NCI-H146 treated with DMSO at 0.1 percent for 48 hours (cell line): ENCODE results near the gene CTSH.
"Not testable (repeated sequence)": the region's sequence is repeated elsewhere in the genome, so short reads cannot be mapped to it uniquely, and the experiment has no call there.

Source experiments
- DNase-seq: peaks from one replicate; lab custom pipeline; 2025; ENCODE audit not compliant: unreplicated experiment; lab: John Stamatoyannopoulos, UW

CTSH gene

DNA sequence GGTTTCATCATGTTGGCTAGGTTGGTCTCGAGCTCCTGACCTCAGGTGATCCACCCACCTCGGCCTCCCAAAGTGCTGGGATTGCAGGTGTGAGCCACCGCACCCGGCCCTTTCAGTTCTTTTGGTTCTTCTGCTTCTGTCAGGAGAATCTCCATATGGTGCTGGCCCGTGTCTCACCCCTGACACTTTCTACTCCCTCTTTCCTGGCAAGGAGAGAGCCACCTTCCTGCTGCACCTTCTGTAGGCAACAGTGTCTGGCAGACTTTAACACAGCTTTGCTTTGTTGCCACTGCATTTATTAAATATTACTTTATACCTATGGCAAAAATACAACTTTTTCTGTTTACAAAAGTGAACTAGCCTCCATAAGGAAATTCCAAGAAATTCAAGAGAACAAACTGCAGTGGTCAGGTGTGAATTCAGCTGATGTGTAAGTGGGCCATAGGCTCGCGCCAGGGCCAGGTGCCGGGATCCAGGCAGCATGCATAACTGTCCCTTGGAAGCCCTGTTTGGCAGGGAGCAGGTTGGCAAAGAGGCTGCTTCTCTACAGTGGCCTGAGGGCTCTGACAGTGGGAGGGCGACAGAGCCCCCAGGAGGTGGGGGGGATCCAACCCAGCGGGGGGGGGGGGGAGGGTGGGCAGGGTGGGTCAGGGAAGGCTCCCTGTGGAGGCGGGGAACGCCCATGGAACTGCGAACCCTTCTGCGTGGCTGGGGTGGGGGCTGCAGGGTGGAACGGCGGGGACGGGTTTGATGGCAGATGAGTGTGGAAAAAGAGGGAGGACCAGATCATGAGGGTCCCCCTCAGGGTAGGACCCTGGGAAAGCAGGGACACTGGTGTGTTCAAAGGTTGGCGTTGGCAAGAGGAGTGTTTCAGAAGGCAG lies 21.1 kb downstream of the CTSH start:
- no peak for DNase-seq

DNA sequence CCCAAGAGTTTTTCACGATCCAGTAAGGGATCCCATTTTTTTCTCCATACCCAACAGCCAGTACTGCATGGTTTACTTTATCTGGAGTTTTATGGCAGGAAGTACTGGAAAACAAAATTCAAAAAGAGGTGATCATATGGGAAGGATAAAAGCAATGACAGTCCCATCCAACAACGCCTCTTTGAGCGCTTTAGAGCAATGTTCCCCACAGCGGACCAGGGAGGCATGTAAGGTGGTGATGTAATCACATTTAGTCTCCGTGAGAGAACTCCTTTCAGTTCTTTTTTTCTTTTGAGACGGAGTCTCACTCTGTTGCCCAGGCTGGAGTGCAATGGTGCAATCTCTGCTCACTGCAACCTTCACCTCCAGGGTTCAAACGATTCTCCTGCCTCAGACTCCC lies 21.8 kb downstream of the CTSH start:
- DNase-seq = no peak

DNA sequence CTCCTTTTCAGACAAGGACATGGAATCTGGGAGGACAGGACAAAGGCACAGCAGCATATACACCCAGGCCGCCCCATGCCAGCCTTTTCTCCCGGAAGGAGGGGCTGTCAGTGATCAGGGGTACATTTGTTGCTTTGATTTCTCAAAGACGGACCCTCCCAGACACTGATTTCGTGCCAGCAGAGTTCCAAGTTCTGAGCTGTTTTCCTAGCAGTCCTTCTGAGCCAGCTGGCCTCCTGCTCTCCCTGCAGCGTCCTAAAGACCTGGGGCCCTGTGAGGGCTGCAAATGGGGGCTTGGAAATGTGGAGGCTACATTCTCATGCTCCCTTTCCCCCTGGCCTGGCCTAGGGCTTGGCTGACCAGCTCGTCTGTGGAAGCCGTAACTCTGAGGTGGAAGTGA lies 22.3 kb downstream of the CTSH start:
- no peak for DNase-seq

DNA sequence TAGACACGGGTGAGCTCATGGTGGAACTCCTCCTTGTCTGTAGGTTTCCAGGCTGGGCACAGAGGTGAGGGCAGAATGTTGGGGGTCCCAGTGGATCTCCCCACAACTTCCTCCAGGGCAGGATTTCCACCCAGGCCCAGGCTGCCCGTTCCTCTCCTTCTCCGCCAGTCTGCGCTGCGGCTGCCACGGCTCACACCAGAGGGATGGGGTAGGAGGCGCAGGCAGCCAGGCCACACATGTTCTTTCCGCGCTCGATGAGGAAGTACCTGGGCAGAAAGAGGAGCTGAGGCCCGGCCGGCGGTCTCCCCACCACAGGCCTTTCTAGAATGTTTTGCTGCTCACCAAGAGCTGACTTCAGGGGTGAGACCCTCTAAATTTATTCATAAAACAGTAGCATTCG lies 22.9 kb downstream of the CTSH start:
- DNase-seq = no peak

DNA sequence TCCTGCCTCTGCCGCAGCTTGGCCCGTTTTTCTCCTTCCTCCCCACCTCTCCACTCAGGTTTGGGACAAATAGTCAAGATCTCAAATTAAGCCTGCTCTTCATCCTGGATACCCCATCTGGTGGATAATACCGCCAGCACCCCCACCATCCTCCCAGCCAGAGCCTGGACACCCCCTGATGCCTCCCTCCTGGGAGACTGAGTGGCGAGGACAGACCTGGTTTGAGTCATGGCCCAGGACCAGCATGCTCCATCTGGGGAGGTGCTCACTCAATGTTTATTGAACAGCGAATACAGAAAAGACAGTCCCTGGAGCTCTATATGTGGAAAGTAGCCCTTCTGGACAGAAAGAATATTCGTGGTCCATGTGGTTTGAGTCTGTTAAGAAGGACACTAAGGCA lies 23.3 kb downstream of the CTSH start:
- no peak for DNase-seq

DNA sequence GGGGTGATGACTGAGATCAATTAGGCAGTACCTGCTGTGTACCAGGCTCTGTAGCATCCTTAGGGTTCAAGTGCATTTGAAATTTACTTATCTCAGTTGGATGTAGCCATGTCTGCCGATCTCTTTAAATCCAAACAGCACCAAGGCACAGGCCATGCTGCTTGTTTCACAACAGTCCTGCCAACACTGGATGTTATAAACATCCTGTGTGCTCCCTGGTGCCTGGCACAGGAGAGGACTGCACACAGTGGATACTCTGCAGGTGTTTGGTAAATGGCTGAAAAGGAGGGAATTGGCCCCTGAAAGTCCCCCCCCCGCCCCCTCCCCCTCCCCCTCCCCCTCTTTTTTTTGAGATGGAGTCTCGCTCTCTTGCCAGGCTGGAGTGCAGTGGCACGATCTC lies 27.0 kb downstream of the CTSH start:
- DNase-seq = no peak

DNA sequence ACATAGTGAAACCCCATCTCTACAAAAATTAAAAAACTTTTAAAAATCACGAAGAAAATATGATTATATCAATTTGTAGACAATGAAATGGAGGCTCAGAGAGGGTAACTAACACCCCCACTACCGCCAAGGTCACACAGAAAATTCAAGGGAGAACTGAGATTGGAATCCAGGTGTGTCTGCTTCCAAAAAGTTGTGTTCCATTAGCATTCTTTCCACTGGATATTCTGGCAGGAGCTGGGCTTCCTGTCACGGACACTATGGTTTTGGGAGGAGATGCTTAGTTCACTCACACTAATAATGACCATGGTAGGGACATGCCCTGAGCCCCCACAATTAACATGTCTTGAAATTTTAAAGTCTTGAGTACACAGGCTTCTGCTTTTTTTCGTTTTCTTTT lies 28.8 kb downstream of the CTSH start:
- DNase-seq = no peak

DNA sequence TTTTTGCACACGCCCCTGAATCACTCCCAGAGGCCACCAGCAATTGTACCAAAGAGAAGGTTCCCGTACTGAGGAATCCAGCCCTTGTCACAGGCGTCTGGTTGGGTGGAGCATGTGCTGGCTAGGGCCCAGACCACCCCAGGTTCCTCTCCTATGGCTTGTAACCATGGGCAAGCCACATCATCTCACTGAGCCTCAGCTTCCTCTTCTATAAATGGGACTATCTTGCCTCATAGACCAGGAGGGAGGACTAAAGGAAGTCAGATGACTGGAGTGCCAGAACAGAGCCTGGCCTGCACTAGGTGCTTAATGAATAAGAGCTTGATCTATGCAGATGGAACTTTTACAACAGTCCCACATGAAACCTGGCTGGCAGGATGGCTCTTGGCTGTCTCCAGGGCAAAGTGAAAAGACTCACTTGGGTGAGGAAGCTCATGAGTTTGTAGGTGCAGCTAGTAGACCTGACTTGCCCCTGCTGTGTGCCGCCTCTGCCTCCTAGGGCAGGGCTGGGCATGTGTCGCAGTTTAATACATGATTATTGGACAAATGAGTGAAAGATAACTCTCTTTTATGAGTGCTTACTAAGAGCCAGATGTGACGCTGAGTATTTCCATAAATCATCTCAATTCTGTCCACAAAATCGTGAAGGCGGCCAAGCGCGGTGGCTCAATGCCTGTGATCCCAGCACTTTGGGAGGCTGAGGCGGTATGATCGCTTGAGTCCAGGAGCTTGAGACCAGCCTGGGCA lies 29.3 kb downstream of the CTSH start:
- no peak for DNase-seq

DNA sequence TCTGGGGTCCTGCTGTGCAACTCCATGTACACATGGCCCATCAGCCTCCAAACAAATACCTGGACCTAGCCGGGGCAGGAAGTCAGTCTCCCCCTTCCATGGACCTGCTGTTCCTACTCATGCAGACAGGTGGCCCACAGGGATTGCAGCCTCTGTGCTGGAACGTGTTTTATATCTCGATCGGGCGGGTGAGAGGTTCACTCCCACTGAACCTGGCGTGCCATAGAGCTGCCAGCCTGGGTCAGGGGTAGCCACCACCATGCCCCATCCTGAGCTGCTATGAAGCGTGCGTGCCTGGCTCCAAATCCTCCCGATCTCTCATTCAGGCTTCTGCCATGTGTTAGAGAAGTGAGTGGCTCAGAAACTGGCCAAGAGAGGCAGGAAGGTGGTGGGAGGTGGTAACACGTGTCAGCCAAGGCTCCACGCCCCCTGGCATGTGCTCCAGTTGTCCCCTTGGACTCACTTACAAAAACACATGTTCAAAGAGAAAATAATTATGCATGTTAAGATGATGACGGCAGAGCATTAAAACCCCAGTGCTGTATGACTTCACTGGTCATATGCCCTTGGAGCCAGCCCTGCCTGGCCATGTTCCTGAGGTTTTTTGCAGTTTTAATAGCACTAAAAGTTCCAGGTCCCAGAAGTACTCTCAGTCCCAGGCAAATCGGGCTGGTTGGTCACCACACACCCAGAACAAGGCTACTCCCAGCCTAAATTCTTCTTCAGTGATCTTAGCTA lies 30.6 kb downstream of the CTSH start:
- DNase-seq = no peak

DNA sequence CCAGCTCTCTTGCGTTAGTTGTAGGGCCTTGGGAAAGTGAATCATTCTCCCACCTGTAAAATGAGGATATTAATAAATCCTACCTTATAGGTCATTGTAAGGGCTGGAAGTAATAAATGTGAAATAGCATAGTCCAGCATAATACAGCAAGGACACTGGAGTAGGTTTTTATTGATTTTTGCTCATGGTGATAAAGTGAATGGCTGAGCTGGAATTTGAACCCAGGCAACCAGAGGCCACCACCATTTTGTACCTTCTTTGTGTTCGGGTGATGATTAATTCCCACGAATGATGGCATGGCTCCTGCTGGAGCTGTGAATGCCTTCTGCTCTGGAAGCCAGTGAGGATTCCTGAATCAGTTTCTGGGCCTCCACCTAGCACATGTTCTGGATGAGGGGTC lies 31.8 kb downstream of the CTSH start:
- DNase-seq = no peak

DNA sequence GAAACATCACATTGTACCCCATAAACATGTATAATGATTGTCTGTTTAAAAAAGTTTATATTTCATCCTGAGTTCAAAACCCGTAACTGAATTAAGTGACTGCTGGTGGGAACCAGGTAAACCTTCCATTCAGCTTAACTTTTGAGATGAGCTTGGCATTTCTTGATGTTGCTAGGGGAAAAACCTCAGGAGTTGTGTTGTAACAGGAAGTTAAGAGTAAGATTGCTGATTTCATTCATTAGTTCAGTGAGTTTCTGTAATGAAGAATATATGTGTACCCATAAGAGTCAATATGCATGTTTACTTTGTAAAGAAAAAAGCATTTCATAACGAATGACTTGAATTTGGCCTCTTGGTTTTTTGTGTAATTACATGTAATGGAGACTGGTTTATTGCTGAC lies 32.5 kb downstream of the CTSH start:
- DNase-seq = no peak

DNA sequence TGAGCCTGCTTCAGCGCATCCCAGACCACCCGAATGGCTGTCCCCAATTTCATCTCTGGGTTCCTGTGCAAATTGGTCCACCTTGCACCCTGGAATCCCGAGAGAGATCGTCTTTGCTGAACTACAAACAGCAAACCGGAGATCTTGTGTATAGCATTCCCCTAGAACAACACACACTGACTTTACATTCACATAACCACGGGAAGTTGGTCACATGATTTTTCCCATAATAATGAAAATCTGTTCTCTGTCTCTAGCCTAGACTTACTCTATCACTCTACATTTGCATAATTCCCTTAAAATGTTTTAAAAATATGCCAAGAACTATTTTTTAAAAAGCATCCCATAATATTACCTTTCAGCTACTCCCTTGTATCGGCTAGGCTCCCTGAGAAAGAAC lies 34.6 kb downstream of the CTSH start:
- DNase-seq = no peak

DNA sequence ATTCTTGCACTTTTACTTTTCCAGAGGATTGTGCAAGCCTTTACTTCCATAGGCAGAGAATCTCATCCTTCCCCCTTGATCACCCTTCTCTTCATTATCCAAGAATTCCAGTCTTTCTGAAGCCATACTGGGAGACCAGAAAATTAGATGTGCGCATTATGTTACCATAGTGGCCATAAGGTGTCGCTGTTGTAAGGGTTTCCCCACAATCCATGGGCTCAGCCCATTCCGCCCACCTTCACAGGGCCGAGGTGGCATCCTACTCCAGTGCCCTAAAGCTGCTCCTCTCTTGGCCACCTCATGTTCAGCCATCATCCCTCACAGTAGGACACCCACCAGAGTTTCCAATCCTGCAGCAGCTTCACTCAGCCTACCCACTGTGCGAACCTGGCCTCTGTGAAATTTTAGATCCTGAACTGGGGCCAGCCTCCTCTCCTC lies 35.0 kb downstream of the CTSH start:
- DNase-seq = no peak

DNA sequence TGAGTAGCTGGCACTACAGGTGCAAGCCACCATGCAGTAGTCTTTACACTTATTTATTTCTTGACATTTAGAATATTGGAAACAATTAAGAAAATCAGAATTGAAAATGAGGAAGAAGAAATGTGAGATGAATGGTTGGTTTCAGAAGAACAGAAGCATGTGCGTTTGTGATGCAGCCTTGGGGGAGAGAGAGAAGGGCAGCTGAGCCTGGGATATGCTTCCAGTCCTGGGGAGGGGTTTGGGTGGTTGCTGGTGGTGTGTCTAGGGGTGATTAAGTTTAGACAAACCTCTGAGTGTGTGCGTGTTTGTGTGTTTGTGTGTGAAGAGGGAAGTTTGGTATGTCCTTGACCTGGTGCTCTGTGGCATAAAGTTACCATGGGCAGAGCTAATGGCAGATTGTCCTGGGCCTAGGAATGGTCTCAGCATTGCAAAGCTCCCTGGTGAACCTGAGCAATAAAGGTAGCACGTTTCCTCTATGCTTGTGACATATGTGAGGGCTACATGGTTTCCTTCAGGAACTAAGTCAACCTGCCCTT lies 35.6 kb downstream of the CTSH start:
- no peak for DNase-seq

DNA sequence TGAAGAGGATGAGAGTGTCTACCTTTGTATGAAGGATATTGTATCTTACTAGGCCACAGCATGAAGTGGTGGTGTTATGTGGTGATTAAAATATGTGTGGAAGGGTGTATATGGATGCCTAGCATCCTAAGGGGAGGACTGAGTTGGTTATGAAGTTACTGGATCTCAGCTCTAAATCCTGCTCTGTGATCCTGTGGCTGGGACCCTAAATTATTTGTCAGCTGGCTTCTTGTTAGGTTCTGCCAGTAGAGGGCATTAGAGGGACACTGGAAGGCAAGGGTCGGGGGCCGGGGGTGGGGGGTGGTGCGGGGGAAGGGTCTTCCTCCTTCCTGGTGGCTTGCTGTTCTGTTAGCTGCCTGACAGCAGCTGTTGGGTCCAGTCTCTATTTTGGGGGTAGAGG lies 37.3 kb downstream of the CTSH start:
- no peak for DNase-seq

DNA sequence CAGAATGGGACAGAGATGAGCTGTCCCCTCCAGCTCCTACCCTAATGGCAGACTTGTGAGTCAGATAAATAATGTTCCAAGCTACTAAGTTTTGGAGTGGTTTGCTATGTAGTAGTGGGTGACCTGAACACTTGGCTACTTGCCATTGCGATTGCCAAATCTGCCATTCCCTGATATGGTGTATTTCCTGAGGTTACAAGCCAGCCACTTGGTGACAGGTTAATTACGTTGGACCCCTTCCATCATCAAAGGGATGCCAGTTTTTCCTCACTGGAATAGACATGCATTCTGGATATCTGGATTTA lies 38.6 kb downstream of the CTSH start:
- no peak for DNase-seq

DNA sequence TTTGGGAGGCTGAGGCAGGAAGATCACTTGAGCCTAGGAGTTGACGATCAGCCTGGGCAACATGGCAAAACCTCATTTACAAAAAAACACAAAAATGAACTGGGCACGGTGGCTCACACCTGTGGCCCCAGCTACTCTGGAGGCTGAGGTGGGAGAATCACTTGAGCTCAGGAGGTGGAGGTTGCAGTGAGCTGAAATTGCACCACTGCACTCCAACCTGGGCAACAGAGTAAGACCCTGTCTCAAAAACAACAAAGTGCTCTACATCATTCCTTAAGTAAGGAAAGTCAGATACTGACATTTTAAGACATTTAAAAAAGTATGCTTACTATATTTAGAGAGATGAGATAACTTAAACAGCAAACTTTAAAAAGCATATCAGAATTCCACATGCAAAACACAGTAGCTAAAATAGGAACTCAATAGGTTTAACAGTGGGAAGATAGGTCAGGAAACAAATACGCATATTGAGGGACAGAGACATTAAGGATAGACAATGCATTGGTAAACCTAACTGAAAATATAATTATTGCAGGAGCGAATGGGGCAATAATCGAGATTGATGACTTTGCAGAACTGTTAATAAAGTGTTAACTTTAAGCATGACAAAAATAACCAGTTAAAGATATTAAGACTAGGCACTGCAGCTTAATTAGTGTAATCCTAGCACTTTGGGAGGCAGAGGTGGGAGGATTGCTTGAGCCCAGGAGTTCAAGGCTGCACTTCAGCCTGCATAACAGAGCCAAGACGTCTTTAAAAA lies 40.1 kb downstream of the CTSH start:
- DNase-seq = no peak

DNA sequence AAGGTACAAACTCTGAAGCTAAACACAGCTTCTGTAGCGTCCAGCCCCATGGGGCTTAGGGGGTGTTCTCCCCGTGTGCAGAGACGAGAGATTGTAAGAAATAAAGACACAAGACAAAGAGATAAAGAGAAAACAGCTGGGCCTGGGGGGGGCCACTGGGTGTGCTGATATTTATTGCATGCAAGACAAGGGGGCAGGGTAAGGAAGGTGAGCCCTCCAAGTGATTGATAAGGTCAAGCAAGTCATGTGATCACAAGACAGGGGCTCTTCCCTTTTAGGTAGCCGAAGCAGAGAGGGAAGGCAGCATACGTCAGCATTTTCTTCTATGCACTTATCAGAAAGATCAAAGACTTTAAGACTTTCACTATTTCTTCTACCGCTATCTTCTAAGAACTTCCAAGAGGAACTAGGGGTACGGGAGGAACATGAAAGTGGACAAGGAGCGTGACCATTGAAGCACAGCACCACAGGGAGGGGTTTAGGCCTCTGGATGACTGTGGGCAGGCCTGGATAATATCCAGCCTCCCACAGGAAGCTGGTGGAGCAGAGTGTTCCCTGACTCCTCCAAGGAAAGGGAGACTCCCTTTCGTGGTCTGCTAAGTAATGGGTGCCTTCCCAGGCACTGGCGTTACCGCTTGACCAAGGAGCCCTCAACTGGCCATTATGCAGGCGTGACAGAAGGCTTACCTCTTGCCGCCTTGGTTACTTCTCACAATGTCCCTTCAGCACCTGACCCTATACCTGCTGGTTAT lies 42.4 kb downstream of the CTSH start:
- DNase-seq = not testable (repeated sequence)

DNA sequence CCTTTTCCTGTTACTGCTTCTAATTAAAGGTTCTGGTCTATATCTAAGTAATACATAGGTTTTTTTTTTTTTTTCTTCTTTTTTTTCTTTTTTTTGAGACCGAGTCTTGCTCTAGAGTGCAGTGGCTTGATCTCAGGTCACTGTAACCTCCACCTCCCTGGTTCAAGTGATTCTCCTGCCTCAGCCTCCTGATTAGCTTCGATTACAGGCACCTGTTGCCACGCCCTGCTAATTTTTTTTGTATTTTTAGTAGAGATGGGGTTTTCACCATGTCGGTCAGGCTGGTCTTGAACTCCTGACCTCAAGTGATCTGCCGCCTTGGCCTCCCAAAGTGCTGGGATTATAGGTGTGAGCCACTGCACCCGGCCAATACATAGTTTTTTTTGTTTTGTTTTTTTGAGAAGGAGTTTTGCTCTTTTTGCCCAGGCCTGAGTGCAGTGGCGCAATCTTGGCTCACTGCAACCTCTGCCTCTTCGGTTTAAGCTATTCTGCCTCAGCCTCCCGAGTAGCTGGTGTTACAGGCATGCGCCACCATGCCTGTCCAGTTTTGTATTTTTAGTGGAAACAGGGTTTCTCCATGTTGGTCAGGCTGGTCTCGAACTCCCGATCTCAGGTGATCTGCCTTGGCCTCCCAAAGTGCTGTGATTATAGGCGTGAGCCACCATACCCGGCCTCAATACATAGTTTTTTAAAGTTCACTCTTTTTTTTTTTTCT lies 43.9 kb downstream of the CTSH start:
- not testable (repeated sequence) for DNase-seq

DNA sequence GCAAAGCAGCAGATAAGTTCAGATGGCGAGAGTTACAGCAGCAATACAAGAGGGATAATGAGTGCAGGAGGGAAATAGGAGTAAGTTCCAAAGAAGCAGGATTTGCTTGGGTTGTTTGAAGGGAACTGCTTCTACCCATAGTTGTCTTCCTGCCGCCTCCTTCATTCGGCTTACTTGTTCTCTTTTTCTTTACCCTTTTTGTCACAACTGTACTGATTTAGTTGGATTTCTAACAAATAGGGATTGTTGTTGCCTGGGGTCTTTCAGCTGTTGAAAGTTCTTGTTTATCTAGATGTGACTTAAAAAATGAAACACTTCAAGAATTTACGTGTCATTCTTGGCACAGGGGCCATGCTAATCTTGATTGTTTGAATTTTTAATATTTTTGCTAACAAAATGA lies 46.3 kb downstream of the CTSH start:
- no peak for DNase-seq
